H54 (cell line): ENCODE data around the gene KCNJ1.

Source experiments
- DNase-seq: peaks from one replicate; pipeline ENCODE4 v3.0.0; 2011; ENCODE audit warnings: low spot score, mixed read lengths; ENCODE audit not compliant: insufficient read length
- FAIRE-seq: peaks from 3 replicates; lab custom pipeline; 2011; peaks lifted over from hg19 to GRCh38; lab: Jason Lieb, UNC
- POLR2A ChIP-seq: IDR thresholded peaks from 2 replicates; pipeline ENCODE4 v1.6.1; 2011; ENCODE audit warnings: low read depth, mild to moderate bottlenecking, low read length

The KCNJ1 gene

GRCh38 chr11:128905345-128906184 lies 38.5 kb upstream of the KCNJ1 start:
- no peak for FAIRE-seq
- no peak for TF ChIP-seq POLR2A
- DNase-seq, result peak; percentile 50

DNA sequence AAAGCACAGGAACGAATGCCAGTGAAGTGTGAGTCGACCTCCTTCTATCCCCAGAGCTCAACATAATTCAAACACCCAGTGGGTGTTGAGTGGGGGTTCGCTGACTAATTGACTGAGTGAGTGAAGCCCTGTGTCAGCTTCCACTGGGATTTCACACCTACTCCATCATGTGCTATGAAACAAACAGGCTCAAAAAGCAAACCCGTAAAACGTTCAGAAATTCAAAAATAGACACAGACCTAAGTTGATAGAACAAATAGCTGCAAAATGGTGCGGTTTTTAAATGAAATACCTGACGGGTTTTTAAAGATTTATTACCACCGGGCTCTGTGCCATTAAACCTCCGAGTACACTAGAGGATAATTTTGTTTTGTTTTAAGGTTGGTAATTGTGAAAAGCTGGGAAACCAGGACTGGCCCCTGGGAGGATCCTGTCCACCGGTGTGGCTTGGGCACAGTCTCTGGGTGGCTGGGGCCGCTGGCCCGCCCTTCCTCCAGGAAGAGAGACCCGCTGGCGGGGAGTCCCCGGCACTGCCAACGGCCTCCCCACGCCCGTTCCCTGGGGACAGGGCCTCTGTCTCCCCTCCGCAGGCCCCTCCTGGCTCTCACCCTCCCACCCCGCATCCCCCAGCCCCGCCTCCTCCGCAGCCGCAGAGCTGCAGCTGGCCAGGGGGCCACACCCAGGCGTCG lies 37.7 kb upstream of the KCNJ1 start:
- DNase-seq, result peak; percentile 30
- FAIRE-seq, result no peak

GRCh38 chr11:128904303-128904655 lies 37.2 kb upstream of the KCNJ1 start:
- FAIRE-seq (no peak), DNase-seq (no peak)
- no peak for TF ChIP-seq POLR2A

More for the DNA sequence above, 37.7 kb upstream of the KCNJ1 start:
- TF ChIP-seq POLR2A, result no peak

GRCh38 chr11:128903248-128904061 lies 36.4 kb upstream of the KCNJ1 start:
- TF ChIP-seq POLR2A, result no peak
- no peak for FAIRE-seq
- DNase-seq, result peak; percentile 40

DNA sequence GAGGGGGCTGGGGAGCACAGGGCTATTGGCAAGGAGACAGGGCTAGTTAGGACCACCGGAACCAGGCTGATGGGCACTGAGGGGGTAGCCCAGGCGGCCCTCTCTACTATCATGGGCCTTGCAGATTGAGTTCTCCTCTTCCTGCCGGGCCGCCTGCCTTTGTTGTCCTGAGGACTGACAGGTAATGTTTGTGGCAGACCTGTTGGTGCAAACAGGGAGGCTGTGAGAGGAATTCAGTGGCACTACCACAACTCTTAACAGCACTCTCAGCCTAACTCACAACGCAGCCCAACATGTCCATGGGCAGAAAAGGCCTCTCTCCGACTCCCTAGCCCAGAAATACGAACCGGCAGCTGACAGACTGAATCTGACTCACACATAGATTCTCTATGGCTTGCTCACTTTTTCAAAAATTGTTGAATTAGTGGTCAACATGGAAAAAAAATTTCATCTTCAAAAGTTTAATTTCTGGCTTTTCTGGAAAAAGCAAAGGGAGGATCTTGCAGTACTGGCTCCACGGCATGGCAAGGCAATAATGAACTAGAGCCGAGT lies 35.5 kb upstream of the KCNJ1 start:
- FAIRE-seq, result no peak
- TF ChIP-seq POLR2A, result no peak
- no peak for DNase-seq

DNA sequence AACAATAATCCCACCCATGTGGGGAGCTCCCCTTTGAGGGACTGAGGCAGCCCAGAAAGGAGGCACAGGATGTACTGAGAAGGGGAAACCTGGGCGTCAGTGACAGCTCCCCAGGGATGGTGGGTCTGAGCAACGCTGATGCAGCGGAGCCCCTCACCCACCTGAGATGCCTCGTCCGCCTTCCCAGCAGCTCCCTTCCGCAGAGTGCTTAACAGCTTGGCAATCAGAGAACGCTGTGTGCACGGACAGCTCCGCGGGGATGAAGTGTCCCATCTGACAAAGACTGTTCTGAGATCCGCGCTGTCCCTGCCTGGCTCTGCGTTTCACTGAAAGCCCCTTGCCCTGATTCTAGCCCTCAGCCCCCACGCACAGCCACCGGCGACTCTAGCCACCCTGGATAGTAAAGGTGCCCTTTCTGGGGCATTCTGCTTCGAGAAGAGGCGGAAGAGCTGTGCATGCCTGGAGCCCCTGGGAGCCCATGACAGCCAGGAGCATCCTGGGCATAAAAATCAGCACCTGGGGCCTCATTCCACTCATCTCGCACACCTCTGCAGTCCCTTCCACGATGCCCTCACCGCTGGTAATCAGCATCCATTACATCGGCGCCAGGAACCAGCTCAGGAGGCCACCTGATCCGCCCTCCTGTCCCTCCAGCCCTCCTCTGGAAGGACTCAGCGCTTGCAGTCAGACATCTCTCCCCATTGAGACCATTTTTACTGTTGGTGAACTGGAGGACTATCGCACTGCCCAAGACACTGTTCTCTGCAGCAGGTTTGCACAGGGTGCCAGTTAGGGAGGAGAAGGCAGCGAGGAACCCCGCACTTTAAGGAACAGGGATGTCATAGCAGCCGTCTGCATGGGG lies 34.8 kb upstream of the KCNJ1 start:
- TF ChIP-seq POLR2A, result no peak
- no peak for DNase-seq
- no peak for FAIRE-seq

DNA sequence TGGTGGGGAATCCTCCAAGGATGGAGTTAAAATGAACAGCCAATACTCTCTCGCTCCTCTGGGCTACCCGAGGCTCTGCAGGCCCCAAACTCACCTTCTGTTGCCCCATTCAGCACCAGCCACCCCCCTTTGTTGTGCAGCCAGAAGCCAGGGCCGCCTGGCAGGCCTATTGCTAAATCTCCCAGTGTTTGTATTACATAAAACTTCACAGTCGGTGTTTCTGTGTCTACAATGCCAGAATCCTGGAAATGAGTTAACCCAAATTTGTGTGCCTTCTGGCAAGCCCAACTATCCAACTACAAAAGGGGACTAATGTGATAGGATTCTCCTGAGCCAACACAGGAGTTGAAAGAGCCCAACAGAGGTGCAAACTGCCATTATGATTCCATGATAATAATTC lies 33.4 kb upstream of the KCNJ1 start:
- FAIRE-seq (no peak), DNase-seq (no peak)
- no peak for TF ChIP-seq POLR2A

DNA sequence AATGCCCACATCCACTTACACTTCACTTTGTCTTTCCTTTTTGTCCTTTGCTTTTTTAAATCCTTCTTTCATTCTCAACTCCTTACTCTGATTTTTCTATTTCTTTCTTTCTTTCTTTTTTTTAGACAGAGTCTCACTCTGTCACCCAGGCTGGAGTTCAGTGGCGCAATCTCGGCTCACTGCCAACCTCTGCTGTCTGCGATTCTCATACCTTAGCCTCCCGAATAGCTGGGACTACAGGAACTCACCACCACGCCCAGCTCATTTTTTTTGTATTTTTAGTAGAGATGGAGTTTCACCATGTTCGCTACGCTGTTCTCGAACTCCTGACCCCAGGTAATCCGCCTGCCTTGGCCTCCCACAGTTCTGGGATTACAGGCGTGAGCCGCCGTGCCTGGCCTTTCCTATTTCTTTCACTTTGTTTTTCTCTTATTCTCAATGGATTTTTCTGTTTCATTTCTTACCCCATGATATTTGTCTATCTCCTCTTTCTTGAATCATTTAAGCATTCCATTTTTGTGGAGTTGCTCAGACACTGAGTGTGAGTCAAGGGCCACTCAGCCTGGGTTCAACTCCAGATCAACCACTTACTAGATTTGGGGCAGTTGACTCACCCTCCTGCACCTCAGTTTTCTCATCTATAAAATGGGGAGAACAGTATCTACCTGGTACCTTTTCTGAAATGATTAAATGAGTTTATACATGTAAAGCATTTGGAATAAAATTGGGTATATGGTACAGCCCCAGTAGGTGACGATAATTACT lies 31.7 kb upstream of the KCNJ1 start:
- no peak for TF ChIP-seq POLR2A
- FAIRE-seq, result no peak
- no peak for DNase-seq

DNA sequence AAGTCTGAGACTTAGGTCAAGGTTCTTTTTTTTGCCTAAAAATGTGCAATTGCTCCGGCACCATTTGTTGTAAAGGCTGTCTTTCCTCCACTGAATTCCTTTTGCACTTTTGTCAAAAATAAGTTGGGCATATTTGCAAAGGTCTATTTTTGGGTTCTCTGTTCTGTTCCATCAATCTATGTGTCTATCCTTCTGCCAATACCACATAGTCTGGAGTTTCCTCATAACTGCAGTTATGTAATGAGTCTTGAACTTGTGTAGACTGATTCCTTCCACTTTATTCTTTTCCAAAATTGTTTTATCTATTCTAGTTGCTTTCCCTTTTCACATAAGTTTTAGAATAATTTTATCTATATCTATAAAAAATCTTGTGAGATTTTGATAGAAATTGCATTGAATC lies 30.7 kb upstream of the KCNJ1 start:
- DNase-seq (no peak), FAIRE-seq (no peak)
- TF ChIP-seq POLR2A, result no peak

GRCh38 chr11:128896356-128896755 lies 29.3 kb upstream of the KCNJ1 start:
- no peak for TF ChIP-seq POLR2A
- no peak for DNase-seq
- no peak for FAIRE-seq

GRCh38 chr11:128895526-128895925 lies 28.4 kb upstream of the KCNJ1 start:
- FAIRE-seq, result no peak
- no peak for DNase-seq
- no peak for TF ChIP-seq POLR2A

DNA sequence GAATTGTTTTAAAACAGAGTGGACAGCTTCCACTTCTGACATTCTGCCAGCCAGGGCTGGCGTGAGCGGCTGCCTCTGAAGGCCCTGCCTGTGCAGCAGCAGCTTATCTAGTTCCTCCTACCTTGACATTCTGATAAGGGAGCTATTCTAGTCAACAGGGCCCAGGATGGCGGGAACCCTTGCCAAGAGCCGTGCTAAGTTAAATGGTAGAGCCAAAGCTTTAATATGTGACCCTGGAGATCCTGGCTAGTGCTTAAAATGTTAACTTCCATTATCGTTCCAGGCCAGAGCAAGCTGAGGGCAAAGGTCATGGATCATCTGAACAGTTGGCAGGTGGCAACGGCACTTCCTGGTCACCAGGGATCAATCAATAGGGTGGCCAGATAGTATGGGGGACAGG lies 27.6 kb upstream of the KCNJ1 start:
- DNase-seq, result no peak
- no peak for TF ChIP-seq POLR2A
- no peak for FAIRE-seq
